Liver (tissue), 9 donors: ENCODE results near the gene C15orf39. TPM values are rescaled to one million over a fixed set of nuclear protein-coding genes. Genes with fewer than 3 reads are reported as not detected.

Experiments
- DNase-seq: peaks from one replicate; pipeline ENCODE4 v3.0.0-alpha.2; 2017; ENCODE audit warnings: low spot score
- H3K27ac ChIP-seq, 2 donors: one replicate each; pipeline ENCODE4 v1.7.0; 2013; ENCODE audit warnings: inconsistent platforms in 2 of 2, low read length in 2 of 2, control low read depth in 1 of 2, low read depth in 1 of 2, mild to moderate bottlenecking in 1 of 2
- H3K27me3 ChIP-seq, 4 donors: one replicate each; pipeline versions ENCODE4 v1.6.1 to v1.7.0; 2013; ENCODE audit warnings: low read length in 3 of 4, inconsistent platforms in 1 of 4, mild to moderate bottlenecking in 1 of 4, moderate library complexity in 1 of 4; ENCODE audit not compliant: control insufficient read depth in 4 of 4, insufficient read depth in 4 of 4
- H3K36me3 ChIP-seq, 4 donors: one replicate each; pipeline versions ENCODE4 v1.6.1 to v1.7.0; 2013; ENCODE audit warnings: low read length in 3 of 4, mild to moderate bottlenecking in 3 of 4, low read depth in 1 of 4, moderate library complexity in 1 of 4; ENCODE audit not compliant: control insufficient read depth in 4 of 4, insufficient read depth in 3 of 4
- H3K4me1 ChIP-seq, 4 donors: one replicate each; pipeline versions ENCODE4 v1.6.1 to v1.7.0; 2013; ENCODE audit warnings: low read length in 3 of 4, mild to moderate bottlenecking in 3 of 4, moderate library complexity in 1 of 4; ENCODE audit not compliant: control insufficient read depth in 4 of 4, insufficient read depth in 4 of 4
- H3K4me3 ChIP-seq, 3 donors: one replicate each; pipeline versions ENCODE4 v1.6.1 to v1.7.0; 2013; ENCODE audit warnings: low read length in 3 of 3, control low read depth in 1 of 3, low read depth in 1 of 3, mild to moderate bottlenecking in 1 of 3
- H3K9ac ChIP-seq, 2 donors: one replicate each; pipeline ENCODE4 v1.7.0; 2013; ENCODE audit warnings: low read length in 2 of 2, mild to moderate bottlenecking in 2 of 2, moderate library complexity in 2 of 2, control low read depth in 1 of 2, low read depth in 1 of 2
- H3K9me3 ChIP-seq, 4 donors: one replicate each; pipeline versions ENCODE4 v1.6.1 to v1.7.0; 2013; ENCODE audit warnings: low read length in 3 of 4; ENCODE audit not compliant: control insufficient read depth in 4 of 4
- ATF3 ChIP-seq: IDR thresholded peaks from 2 replicates; pipeline ENCODE4 v1.6.1; 2016; ENCODE audit warnings: antibody characterized with exemption
- CTCF ChIP-seq: fragments of 150-350 bp; IDR thresholded peaks from 2 replicates; pipeline ENCODE4 v1.5.1; 2017; ENCODE audit warnings: improper control_type of control experiment, low read depth, low read length; ENCODE audit not compliant: missing input control
- EGR1 ChIP-seq, 2 donors: IDR thresholded peaks; 2 replicates each; pipeline ENCODE4 v1.6.1; 2016 to 2018; ENCODE audit warnings: antibody characterized with exemption in 2 of 2, low read depth in 2 of 2
- FOXA1 ChIP-seq: IDR thresholded peaks from 2 replicates; pipeline ENCODE4 v1.6.1; 2016; ENCODE audit warnings: antibody characterized with exemption
- FOXA2 ChIP-seq: IDR thresholded peaks from 2 replicates; pipeline ENCODE4 v1.6.1; 2016; ENCODE audit warnings: antibody characterized with exemption
- GABPA ChIP-seq, 2 donors: IDR thresholded peaks in 1 of 2; conservative IDR thresholded peaks in 1 of 2; 2 replicates each; pipeline ENCODE4 v1.6.1; 2016; ENCODE audit warnings: antibody characterized with exemption in 2 of 2, mild to moderate bottlenecking in 1 of 2, moderate library complexity in 1 of 2
- HNF4A ChIP-seq, 2 donors: conservative IDR thresholded peaks; 2 replicates each; pipeline ENCODE4 v1.6.1; 2016; ENCODE audit warnings: antibody characterized with exemption in 2 of 2, mild to moderate bottlenecking in 2 of 2
- HNF4G ChIP-seq: IDR thresholded peaks from 2 replicates; pipeline ENCODE4 v1.6.1; 2016; ENCODE audit warnings: antibody characterized with exemption
- JUND ChIP-seq, 2 donors: IDR thresholded peaks; 2 replicates each; pipeline ENCODE4 v1.6.1; 2016; ENCODE audit warnings: antibody characterized with exemption in 2 of 2
- MAX ChIP-seq: IDR thresholded peaks from 2 replicates; pipeline ENCODE4 v1.6.1; 2016; ENCODE audit warnings: antibody characterized with exemption
- NR2F2 ChIP-seq: IDR thresholded peaks from 2 replicates; pipeline ENCODE4 v1.6.1; 2016; ENCODE audit warnings: antibody characterized with exemption
- RAD21 ChIP-seq, 2 donors: IDR thresholded peaks; 2 replicates each; pipeline ENCODE4 v1.6.1; 2016; ENCODE audit warnings: antibody characterized with exemption in 2 of 2, mild to moderate bottlenecking in 2 of 2
- REST ChIP-seq: IDR thresholded peaks from 2 replicates; pipeline ENCODE4 v1.6.1; 2016; ENCODE audit warnings: antibody characterized with exemption, mild to moderate bottlenecking
- RXRA ChIP-seq, 2 donors: IDR thresholded peaks; 2 replicates each; pipeline ENCODE4 v1.6.1; 2017 to 2018; ENCODE audit warnings: antibody characterized with exemption in 2 of 2, mild to moderate bottlenecking in 1 of 2
- SP1 ChIP-seq: IDR thresholded peaks from 2 replicates; pipeline ENCODE4 v1.6.1; 2018; ENCODE audit warnings: antibody characterized with exemption, mild to moderate bottlenecking
- TAF1 ChIP-seq: conservative IDR thresholded peaks from 2 replicates; pipeline ENCODE4 v1.6.1; 2016; ENCODE audit warnings: antibody characterized with exemption, mild to moderate bottlenecking
- YY1 ChIP-seq: IDR thresholded peaks from 2 replicates; pipeline ENCODE4 v1.6.1; 2016; ENCODE audit warnings: antibody characterized with exemption, mild to moderate bottlenecking
- ZBTB33 ChIP-seq: IDR thresholded peaks from 2 replicates; pipeline ENCODE4 v1.6.1; 2016; ENCODE audit warnings: antibody characterized with exemption
- WGBS: extraction: QIAGEN DNeasy Blood & Tissue Kit; methylation state at CpG from one replicate; pipeline ENCODE4 v1.1.7; 2013; 5-methylcytosine and 5-hydroxymethylcytosine counted together
- polyA plus RNA-seq, 2 donors: library from polyadenylated mRNA; stranded (reverse) in 1 of 2; unstranded in 1 of 2; fragments of 200-250 nt in 1 of 2; fragments of >200 nt in 1 of 2; fragmentation: Nextera tagmentation in 1 of 2; extraction: Ambion mirVana in 1 of 2; gene quantifications; one replicate each; pipeline versions ENCODE4 v1.2.1 to v1.2.3, GENCODE V29; 2013 to 2015
- total RNA-seq, 2 donors: library from RNA; depleted of rRNA; stranded (reverse); fragments of >200 nt; gene quantifications; one replicate each; pipeline ENCODE4 v1.2.3, GENCODE V29; 2014
- donor health status: healthy.
- donor health status: healthy.
- donor health status: healthy.
- donor health status: healthy.
- donor health status: healthy.

C15orf39 gene
- total and polyA plus RNA-seq, 4 donors: 1.2 to 4.0 (median 3.0) TPM

- TF ChIP-seq ZBTB33 (no peak), ATF3 (no peak)
Measured at GRCh38 chr15:75158402-75158801, 43.3 kb upstream of the C15orf39 start (continued).

- TF ChIP-seq HNF4G (no peak), RAD21 (IDR thresholded peaks at IDR 0.05) (no peak), SP1 (no peak)
- H3K27me3 ChIP-seq: no peaks in the 10 kb centered on the region
- no peak overlapping the region for H3K9ac ChIP-seq
- WGBS: 53% methylated on average over 1 of the region's 1 CpG
- DNase-seq: no peak
- H3K36me3 ChIP-seq: no peaks in the 10 kb centered on the region
- no peak overlapping the region for H3K27ac ChIP-seq
- no peaks in the 10 kb centered on the region for H3K4me1 ChIP-seq
- H3K4me3 ChIP-seq: no peak overlapping the region
- no peaks in the 10 kb centered on the region for H3K9me3 ChIP-seq
Measured at GRCh38 chr15:75159244-75159643, 42.4 kb upstream of the C15orf39 start.

GRCh38 chr15:75161106-75161916 is 40.4 kb upstream of the C15orf39 start:
- WGBS: 89% methylated on average over 5 of the region's 5 CpGs
- no peak for TF ChIP-seq TAF1
- TF ChIP-seq RXRA (IDR thresholded peaks at IDR 0.05): no peak
- TF ChIP-seq ATF3: no peak
- TF ChIP-seq CTCF: no peak
- no peak for TF ChIP-seq FOXA1
- TF ChIP-seq MAX: no peak
- no peak for TF ChIP-seq NR2F2
- TF ChIP-seq YY1: no peak
- no peak for TF ChIP-seq EGR1 (IDR thresholded peaks at IDR 0.05; ENCODE audit: low read depth in 2 of 2)
- TF ChIP-seq JUND (IDR thresholded peaks at IDR 0.05): no peak
- TF ChIP-seq REST: no peak
- TF ChIP-seq GABPA (IDR thresholded peaks at IDR 0.05 in 1 of 2, conservative IDR thresholded peaks at IDR 0.05 in 1 of 2): no peak
- TF ChIP-seq SP1: no peak
- no peak for TF ChIP-seq ZBTB33
- TF ChIP-seq HNF4G: no peak
- TF ChIP-seq HNF4A (conservative IDR thresholded peaks at IDR 0.05): no peak
- no peak for TF ChIP-seq RAD21 (IDR thresholded peaks at IDR 0.05)
- no peak for TF ChIP-seq FOXA2
- no peaks in the 10 kb centered on the region for H3K27me3 ChIP-seq
- no peak overlapping the region for H3K4me3 ChIP-seq
- no peak overlapping the region for H3K9ac ChIP-seq
- no peaks in the 10 kb centered on the region for H3K36me3 ChIP-seq
- H3K4me1 ChIP-seq: no peaks in the 10 kb centered on the region
- H3K9me3 ChIP-seq: no peaks in the 10 kb centered on the region
- H3K27ac ChIP-seq: no peak overlapping the region
- DNase-seq: no peak
